SK-N-SH treated with all-trans-retinoic acid at 6 μM for 48 hours (cell line): ENCODE results near the gene ZNF174.

Experiments used
- SNAI2 ChIP-seq: fragments of 250-450 bp; sonication (Bioruptor Pico); IDR thresholded peaks from 2 replicates; pipeline ENCODE4 v1.5.0; 2020; ENCODE audit warnings: mild to moderate bottlenecking, moderate library complexity
- ZNF70 ChIP-seq: fragments of 450-650 bp; formaldehyde crosslinking; IDR thresholded peaks from 2 replicates; pipeline ENCODE4 v1.5.0; 2020; ENCODE audit warnings: mild to moderate bottlenecking, moderate library complexity
- ZNF8 ChIP-seq: fragments of 450-650 bp; formaldehyde crosslinking; IDR thresholded peaks from 2 replicates; pipeline ENCODE4 v1.5.0; 2020; ENCODE audit warnings: mild to moderate bottlenecking, moderate library complexity
- TF ChIP-seq, protein P1 (sequence below): fragments of 250-450 bp; sonication (Bioruptor Pico); IDR thresholded peaks from 2 replicates; pipeline ENCODE4 v1.5.1; 2020; ENCODE audit warnings: low read depth, mild to moderate bottlenecking, moderate library complexity

DNA sequence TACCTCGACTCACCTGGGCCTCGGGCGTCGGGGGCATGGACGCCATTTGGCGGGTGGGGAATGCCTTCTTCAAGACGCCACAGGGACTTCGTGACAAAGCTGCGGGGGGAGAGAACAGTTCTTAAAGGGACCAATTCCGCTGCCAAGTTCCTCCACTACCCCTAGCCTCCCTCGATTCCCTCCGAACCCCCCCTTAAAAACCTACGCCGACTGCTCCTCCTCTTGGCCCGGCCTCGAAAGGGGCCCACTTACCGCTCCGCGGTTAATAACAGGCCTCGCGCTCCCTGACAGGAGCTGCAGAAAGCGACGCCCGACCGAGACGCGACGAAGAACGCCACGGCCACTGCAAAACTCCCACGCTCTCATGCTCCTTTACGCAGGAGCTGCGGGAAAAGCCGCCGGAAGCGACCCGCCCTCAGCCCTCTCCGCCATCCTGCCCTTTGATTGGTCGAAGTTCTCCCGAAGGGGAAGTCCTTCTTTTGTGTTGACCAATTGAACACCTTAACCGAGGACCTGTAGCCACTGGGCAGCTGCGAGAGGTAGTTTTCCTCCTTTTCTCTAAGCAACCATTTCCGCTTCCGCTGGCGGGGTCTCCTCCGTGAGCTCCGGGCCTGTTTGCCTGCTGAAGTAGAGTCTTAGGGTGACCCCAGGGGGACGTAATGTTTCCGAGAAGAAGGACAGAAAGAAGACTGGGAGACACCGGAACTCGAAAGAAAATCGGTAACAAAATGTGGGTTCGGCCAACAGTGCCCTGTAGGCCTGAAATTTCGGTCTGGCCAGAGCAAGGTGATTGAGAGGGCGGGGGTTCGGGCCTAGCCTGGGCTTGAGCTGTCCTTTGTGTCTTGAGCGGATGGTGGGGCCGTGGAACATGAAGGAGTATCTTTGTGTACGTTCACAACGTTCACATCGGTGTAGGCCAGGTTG, 42.4 kb downstream of the ZNF174 start, which contains the start of the genes NAA60 and ZNF597:
- TF ChIP-seq, protein P1, sequence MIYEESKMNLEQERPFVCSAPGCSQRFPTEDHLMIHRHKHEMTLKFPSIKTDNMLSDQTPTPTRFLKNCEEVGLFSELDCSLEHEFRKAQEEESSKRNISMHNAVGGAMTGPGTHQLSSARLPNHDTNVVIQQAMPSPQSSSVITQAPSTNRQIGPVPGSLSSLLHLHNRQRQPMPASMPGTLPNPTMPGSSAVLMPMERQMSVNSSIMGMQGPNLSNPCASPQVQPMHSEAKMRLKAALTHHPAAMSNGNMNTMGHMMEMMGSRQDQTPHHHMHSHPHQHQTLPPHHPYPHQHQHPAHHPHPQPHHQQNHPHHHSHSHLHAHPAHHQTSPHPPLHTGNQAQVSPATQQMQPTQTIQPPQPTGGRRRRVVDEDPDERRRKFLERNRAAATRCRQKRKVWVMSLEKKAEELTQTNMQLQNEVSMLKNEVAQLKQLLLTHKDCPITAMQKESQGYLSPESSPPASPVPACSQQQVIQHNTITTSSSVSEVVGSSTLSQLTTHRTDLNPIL (CRISPR knock-in tag) = no peak
- TF ChIP-seq ZNF70 = no peak
- no peak for TF ChIP-seq ZNF8 (CRISPR knock-in tag)
- no peak for TF ChIP-seq SNAI2 (CRISPR knock-in tag)
